Measurements from ENCODE around the gene MXRA7.
A peak's percentile ranks its signal among the peaks of the same experiment; 100 is the strongest.
"Not testable (repeated sequence)": the region's sequence is repeated elsewhere in the genome, so short reads cannot be mapped to it uniquely, and the experiment has no call there.

MXRA7 gene

GRCh38 chr17:76735006-76735405 is 24.2 kb upstream of the MXRA7 start:
- DNase-seq: no peak

DNA sequence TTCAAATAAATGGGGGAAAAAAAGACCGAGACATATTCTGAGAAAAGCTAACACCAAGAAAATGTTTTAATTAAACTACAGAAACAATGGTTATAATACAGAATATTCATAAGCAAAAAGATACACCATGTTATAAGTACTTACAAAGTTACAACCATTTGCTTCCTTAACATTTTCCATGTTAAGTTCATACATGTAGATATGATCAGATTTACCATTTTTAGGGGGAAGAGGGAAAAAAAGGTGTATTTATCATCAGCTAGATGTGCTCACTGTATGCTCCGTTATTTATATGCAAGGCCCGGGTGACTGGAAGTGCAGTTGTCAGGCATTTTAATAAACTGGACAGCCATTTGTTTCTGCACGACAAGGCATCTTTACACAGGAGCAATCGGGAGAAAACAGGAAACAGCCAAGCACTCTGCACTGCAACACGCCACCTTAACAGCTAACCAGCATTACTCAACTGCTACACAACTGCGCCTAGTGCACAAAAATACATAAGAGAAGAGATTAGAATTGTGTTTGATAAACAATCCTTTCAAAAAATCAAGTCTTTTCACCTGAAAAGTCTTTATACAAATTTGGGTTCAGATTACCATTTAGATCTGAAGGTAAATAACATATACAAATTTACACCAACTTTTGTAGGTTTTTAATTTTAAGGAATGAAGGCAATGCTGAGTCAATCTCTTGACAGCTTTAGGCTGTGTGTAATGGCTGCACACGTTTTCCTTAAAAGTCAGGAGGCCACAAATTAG is 23.5 kb upstream of the MXRA7 start:
- DNase-seq: no peak

DNA sequence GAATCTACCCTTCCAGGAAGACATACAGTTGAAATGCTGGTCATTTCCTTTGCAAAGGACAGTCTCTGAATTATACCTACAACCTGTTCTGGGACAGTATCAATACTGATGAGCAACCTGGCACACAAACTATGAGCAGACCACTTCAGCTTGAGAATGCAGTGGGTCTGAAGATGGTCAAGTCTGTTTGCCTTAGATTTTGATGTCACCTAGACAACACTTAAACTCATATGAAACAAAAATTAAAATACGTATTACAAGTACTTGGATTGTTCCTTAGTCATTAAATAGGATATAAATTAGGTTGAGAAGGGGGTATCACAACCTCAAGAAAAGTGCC is 22.8 kb upstream of the MXRA7 start:
- no peak for DNase-seq

DNA sequence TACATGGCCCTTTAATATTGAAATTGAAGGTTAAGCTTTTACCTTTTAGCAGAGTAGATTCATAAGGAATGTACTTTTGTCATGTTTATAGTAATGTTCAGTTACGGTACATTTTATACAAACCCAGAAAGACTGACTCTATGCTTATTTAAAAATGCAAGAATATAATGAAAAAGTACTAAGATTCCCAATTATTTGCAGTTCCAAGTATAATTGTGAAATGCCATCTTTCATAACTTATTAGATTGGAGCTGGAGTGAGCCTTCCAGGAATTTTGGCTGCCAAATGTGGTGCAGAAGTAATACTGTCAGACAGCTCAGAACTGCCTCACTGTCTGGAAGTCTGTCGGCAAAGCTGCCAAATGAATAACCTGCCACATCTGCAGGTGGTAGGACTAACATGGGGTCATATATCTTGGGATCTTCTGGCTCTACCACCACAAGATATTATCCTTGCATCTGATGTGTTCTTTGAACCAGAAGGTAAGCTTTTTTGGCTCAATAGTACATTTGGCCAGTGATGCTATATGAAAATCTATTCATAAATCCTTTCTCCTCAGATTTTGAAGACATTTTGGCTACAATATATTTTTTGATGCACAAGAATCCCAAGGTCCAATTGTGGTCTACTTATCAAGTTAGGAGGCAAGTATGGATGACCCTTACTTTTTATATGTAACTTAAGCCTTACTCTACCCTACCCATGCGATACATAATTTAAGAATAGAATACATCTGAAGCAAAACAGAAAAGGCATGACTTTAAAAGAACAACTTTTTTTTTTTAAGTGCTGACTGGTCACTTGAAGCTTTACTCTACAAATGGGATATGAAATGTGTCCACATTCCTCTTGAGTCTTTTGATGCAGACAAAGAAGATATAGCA is 22.2 kb upstream of the MXRA7 start:
- DNase-seq: no peak

DNA sequence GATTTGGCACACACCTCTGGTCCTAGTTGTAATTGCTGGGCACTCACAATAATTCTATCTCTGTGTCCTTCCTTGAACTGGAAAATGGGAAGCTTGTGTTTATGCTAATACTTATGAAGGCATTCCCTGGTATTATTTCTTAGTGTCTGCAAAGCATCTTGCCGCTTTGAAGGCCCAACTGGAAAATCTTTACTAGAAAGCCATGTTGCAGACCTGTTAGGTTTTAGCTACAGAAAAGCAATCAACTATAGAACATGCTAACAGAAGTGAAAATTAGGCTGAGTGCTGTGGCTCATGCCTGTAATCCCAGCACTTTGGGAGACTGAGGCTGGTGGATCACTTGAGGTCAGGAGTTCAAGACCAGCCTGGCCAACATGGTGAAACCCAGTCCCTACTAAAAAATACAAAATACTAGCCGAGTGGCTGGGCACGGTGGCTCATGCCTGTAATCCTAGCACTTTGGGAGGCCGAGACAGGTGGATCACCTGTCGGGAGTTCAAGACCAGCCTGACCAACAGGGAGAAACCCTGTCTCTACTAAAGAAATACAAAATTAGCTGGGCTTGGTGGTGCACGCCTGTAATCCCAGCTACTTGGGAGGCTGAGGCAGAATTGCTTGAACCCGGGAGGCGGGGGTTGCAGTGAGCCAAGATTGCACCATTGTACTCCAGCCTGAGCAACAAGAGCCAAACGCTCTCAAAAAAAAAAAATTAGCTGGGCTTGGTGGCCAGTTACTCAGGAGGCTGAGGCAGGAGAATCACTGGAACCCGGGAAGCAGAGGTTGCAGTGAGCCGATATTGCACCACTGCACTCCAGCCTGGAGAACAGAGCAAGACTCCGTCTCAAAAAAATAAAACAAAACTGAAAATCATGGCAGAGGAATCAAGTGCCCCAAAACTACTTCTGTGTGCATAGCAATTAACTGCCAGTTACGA is 21.3 kb upstream of the MXRA7 start:
- DNase-seq: not testable (repeated sequence)

GRCh38 chr17:76727745-76728456 is 17.1 kb upstream of the MXRA7 start:
- no peak for DNase-seq

- peak; percentile 68 for DNase-seq
Measured at GRCh38 chr17:76726776-76727718, 16.3 kb upstream of the MXRA7 start, which contains the start of gene METTL23. Gene METTL23, plus strand, starts transcription at chr17:76726839. Its CDS starts 2,872 bp downstream, at chr17:76729711.

DNA sequence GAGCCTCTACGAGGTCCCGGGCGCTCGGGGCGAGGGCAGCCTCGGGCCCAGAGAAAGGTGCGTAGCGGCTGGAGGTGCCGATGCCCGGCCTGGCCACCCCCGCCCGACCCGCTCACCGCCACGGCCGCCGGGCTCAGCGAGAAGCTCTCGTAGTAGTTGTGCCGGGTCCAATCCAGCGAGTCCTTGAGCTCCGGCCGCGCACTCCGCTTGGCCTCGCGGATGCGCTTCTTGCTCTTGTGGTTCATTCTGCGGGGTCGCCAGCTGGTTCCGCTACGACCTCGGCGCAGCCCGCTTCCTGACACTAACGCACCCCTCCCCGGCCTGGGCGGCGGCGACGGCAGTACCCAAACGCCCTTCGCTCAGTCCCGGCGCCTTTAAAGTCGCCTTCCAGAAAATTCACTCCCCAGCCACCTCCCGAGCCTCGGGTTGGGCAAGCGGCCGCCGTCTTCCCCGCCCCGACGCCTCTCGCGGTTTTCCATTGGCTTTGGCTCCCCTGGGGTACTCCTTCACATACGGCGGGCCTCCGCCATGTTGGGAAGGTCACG is 15.5 kb upstream of the MXRA7 start, which contains the start of gene JMJD6:
TSS of gene JMJD6 (minus strand) at position 376 of the 545 bp plus-strand sequence. CDS start at position 245, 131 bp downstream.
- peak; percentile 92 for DNase-seq

DNA sequence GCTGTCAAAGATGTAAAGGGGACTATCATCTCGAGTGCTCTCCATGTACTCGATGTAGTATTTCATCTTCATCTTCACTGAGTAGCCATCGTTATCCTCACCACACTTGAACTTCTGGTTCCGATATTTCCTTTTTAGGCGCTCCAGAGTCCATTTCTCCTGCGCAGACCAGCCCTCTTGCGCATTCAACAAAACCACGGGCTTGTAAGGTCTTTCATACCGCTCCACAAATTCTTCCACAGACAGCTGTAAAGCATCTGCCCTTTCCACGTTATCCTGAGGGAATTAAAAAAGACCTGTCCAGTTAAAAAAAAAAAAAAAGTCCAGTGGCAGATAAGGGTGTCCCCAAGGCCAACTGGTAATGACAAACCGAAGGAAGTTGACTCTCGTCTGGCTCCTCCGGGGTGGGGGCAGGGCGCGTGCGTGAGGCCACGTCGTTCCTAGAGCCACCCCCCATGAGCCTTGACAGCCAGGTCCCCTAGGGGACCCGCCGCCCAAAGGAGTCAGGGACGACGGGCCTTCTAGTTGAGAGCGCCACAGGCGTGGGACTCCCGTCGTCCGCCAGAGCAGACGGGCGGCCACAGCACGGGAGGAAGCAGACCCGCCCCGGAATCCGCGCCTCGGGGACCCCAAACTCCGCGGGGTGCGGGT is 14.9 kb upstream of the MXRA7 start:
- peak; percentile 39 for DNase-seq

GRCh38 chr17:76723812-76724211 is 13.0 kb upstream of the MXRA7 start:
- DNase-seq: no peak

DNA sequence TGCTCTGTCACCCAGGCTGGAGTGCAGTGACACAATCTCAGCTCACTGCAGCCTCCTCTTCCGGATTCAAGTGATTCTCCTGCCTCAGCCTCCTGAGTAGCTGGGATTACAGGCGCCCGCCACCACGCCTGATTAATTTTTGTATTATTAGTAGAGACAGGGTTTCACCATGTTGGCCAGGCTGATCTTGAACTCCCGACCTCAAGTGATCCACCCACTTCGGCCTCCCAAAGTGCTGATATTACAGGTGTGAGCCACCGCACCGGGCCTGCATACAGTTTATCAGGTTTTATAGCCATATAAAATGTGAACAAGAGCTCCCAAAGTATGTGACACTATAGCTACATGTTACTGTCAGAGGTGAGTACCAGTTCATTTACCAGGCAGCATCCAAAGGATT is 12.2 kb upstream of the MXRA7 start:
- DNase-seq: not testable (repeated sequence)

DNA sequence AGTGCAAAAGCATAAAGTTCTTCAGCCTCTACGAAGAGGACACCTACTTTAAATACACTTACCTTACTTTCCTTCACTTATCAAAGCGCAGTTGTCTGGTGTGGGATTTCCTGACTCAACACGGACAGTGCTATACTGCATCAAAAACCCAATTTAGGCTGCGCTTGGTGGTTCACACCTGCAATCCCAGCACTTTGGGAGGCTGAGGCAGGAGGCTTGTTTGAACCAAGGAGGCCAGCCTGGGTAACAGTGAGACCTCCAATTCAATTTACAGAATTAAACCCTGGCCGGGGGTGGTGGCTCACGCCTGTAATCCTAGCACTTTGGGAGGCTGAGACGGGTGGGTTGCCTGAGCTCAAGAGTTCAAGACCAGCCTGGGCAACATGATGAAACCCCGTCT is 11.5 kb upstream of the MXRA7 start:
- DNase-seq: no peak

DNA sequence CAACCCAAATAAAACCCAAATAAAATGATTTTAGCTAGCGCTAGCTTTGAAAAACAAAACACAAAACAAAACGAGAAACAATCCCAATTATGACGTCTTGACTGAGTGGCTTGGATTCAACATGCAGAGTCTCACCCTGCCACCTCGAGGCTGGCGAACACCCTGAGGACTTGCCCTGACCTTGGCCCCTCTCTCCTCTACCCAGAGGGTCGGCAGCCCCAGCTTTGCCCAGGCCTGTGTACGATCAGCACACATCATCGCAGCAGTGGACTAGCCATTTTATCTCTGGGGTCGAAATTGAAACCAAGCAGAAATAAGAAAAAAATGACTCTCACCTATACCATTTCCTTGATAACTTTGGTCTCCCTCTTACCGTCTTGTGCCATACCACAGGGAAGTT is 10.7 kb upstream of the MXRA7 start:
- no peak for DNase-seq

DNA sequence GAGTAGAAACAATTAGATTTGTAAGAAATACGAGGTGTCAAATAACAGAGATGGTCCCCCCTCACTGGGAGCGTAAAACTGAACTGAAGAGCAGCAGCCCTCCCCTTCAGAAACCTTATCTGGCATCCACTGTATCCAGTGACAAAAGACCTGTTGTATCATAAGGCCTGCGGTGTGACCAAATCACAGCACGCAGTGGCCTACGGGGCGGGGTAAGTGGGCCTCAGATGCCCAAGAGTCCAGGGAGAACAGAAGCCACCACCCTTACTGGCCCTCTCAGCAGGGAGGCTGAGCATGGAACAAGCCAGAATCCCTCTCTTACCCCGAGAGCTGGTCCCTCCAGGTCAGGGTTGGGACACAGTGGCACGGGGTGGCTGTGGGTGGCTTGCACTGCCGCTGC is 10.2 kb upstream of the MXRA7 start:
- DNase-seq: no peak

- no peak for DNase-seq
Measured at GRCh38 chr17:76720211-76720610, 9.4 kb upstream of the MXRA7 start.

DNA sequence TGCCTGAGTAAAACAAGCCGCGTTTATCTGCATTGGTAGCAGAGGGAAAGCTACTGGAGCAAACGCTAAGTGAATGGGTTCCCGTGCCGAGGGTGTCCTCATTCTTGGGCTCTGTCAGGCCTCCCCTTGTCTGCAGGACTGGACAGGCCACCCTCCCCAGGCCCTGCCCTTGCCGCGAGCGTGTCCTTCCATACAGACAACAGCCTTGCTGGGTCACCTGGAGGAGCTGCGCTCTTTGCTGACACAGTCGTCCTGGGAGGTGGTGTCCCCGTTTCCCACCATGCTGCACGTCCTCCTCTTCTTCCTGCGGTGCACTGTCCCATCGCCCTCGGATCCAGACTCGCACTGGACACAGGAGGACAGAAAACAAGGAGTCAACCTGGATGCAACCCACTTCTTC is 7.8 kb upstream of the MXRA7 start:
- DNase-seq: no peak

DNA sequence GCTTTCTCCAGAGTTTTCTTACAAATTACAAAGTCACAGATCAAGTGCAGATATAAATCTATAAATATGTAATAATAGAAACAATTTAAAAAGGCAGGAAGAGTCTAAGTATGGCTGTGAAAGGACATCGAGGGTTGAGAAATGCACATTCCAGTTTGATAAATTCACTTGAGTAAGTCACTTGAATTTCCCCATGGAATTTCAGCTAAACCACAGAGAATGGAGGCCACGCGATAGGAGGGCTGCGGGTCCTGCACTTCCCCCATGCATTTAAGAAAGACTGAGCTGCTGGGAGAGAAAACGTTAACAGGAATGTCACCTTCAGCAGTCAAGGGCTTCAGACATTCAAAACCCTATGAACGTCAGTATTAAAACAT is 6.1 kb upstream of the MXRA7 start:
- no peak for DNase-seq

GRCh38 chr17:76716146-76716838 is 5.5 kb upstream of the MXRA7 start:
- DNase-seq: no peak

DNA sequence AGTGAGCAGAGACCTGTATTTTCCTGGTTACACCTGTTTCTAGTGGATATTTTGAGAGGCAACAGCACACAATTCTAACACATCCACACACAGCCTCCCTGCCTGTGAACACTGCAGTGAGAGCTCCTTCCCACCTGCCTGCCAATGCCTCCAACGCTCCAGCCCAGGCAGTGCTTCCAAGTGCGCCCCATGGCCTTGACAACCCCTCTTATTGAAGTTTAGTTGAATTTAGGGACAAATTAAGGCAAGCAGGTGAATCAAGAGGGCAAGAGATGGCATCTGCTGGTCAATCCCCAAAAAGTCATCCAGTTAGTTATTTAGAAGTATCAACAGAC is 4.7 kb upstream of the MXRA7 start:
- no peak for DNase-seq

Data from COR-L47 (cell line).